HL-60 (cell line): ENCODE measurements around the gene HYOU1.

Source experiments
- CTCF ChIP-seq: IDR thresholded peaks from one replicate; pipeline ENCODE4 v1.5.1; 2011; ENCODE audit warnings: low read length, control low read depth, inconsistent platforms; ENCODE audit not compliant: insufficient read depth
- GABPA ChIP-seq: IDR thresholded peaks from 2 replicates; pipeline ENCODE4 v1.6.1; 2012; ENCODE audit warnings: low read depth
- POLR2AphosphoS5 ChIP-seq: IDR thresholded peaks from 2 replicates; pipeline ENCODE4 v1.6.1; 2012; ENCODE audit warnings: low read depth
- REST ChIP-seq: IDR thresholded peaks from 2 replicates; pipeline ENCODE4 v1.6.1; 2012; ENCODE audit warnings: low read depth; ENCODE audit not compliant: insufficient replicate concordance
- SPI1 ChIP-seq: IDR thresholded peaks from 2 replicates; pipeline ENCODE4 v1.6.1; 2012; ENCODE audit warnings: low read depth, mild to moderate bottlenecking, borderline replicate concordance

- TF ChIP-seq POLR2AphosphoS5 (no peak), CTCF (no peak), REST (no peak), SPI1 (no peak), GABPA (no peak)
These were observed 58.2 kb downstream of the HYOU1 start for GRCh38 chr11:118998822-118999221.
